ENCODE measurements around the gene SORCS1.

- TF ChIP-seq EP300 (IDR thresholded peaks at IDR 0.05) (no peak), CTCF (IDR thresholded peaks at IDR 0.05) (no peak)
Observed at GRCh38 chr10:107059872-107060271, 104.6 kb downstream of the SORCS1 start.

Measured in tibial nerve (tissue), 4 donors.